SU-DHL-6 (cell line): ENCODE data around the gene CHRD.

Source experiments
- CTCF ChIP-seq: fragments of 200-600 bp; sonication (generic); IDR thresholded peaks from one replicate; pipeline ENCODE4 v1.5.1; 2017; ENCODE audit warnings: antibody characterized with exemption, mild to moderate bottlenecking, low read length, moderate library complexity; ENCODE audit not compliant: insufficient read depth, poor library complexity, severe bottlenecking
- EZH2phosphoT487 ChIP-seq: fragments of 200-600 bp; sonication (generic), shearing (Covaris generic); conservative IDR thresholded peaks from 2 replicates; pipeline ENCODE4 v1.6.1; 2018; ENCODE audit warnings: mild to moderate bottlenecking, antibody characterized with exemption, low read length, moderate library complexity, mixed read lengths

GRCh38 chr3:184428561-184429175 lies 48.8 kb downstream of the CHRD start:
- no peak for TF ChIP-seq EZH2phosphoT487
- no peak for TF ChIP-seq CTCF
